ENCODE measurements around the gene ARHGAP45. TPM values are rescaled to one million over a fixed set of nuclear protein-coding genes. Genes with fewer than 3 reads are reported as not detected.

ARHGAP45 gene
- total and polyA plus RNA-seq, 9 of the 15 experiments (the other 6 are each of a cell fraction or from before 2014, with no cell fraction given), result 0.08 to 22.1 (median 4.2) TPM

- peak; percentile 88 for TF ChIP-seq CBX1 (IDR thresholded peaks at IDR 0.05; ENCODE audit: low read depth)
- peak in 1 of 2 experiments; percentile 49; a peak in 1 of 3 replicates for TF ChIP-seq CBX3 (IDR thresholded peaks at IDR 0.05; ENCODE audit: borderline replicate concordance in 1 of 2, low read length in 2 of 2)
- no peak for TF ChIP-seq ZNF785 (CRISPR knock-in tag; IDR thresholded peaks at IDR 0.05)
- TF ChIP-seq NCOR1 (IDR thresholded peaks at IDR 0.05), result peak; percentile 80
- no peak for TF ChIP-seq POLR2AphosphoS2 (IDR thresholded peaks at IDR 0.05; ENCODE audit: low read length)
- no peak for TF ChIP-seq NR1H2 (CRISPR knock-in tag; IDR thresholded peaks at IDR 0.05)
- peak; percentile 55; the same call in 1 of the 2 replicates for TF ChIP-seq GABPA (tag; conservative IDR thresholded peaks at IDR 0.05; ENCODE audit: low read depth)
- no peak for TF ChIP-seq ATF6 (CRISPR knock-in tag; IDR thresholded peaks at IDR 0.05)
- TF ChIP-seq JUND (IDR thresholded peaks at IDR 0.05; ENCODE audit: borderline replicate concordance, low read depth, low read length), result peak; percentile 50
- TF ChIP-seq JUND (tag; IDR thresholded peaks at IDR 0.05; ENCODE audit: borderline replicate concordance, low read depth, low read length), result peak; percentile 62; the same call in 2 of the 3 replicates
- no peak for TF ChIP-seq MTF1 (CRISPR knock-in tag; IDR thresholded peaks at IDR 0.05; ENCODE audit: borderline replicate concordance)
- no peak for TF ChIP-seq CBX8 (IDR thresholded peaks at IDR 0.05; ENCODE audit: borderline replicate concordance, extremely low read depth, low read depth, low read length, poor library complexity, severe bottlenecking)
- TF ChIP-seq RUNX1 (IDR thresholded peaks at IDR 0.05; ENCODE audit: low read depth), result no peak
- no peak for TF ChIP-seq BCL6 (CRISPR knock-in tag; IDR thresholded peaks at IDR 0.05)
- TF ChIP-seq MYNN (IDR thresholded peaks at IDR 0.05), result peak; percentile 12; the same call in 1 of the 2 replicates
- no peak for TF ChIP-seq MYNN (CRISPR knock-in tag; IDR thresholded peaks at IDR 0.05)
- peak; percentile 92 to 97 for TF ChIP-seq KDM1A (IDR thresholded peaks at IDR 0.05)
- TF ChIP-seq ELK3 (CRISPR knock-in tag; IDR thresholded peaks at IDR 0.05), result no peak
- peak; percentile 60 for TF ChIP-seq PHF20 (IDR thresholded peaks at IDR 0.05; ENCODE audit: partially characterized antibody)
- peak; percentile 57; the same call in 1 of the 2 replicates for TF ChIP-seq ZBTB2 (IDR thresholded peaks at IDR 0.05)
- TF ChIP-seq PBX2 (CRISPR knock-in tag; IDR thresholded peaks at IDR 0.05; ENCODE audit: low read depth), result peak; percentile 99
- peak; percentile 99 for TF ChIP-seq PBX2 (tag; conservative IDR thresholded peaks at IDR 0.05; ENCODE audit: low read depth)
Measured at GRCh38 chr19:1040476-1041271, 26.3 kb upstream of the ARHGAP45 start (continued).
